ENCODE measurements around the gene LST1. TPM values are rescaled to one million over a fixed set of nuclear protein-coding genes. Genes with fewer than 3 reads are reported as not detected.

Gene LST1
- total and polyA plus RNA-seq, 2 of the 8 experiments (the other 6 are each of a cell fraction or from before 2014, with no cell fraction given) = not detected

DNA sequence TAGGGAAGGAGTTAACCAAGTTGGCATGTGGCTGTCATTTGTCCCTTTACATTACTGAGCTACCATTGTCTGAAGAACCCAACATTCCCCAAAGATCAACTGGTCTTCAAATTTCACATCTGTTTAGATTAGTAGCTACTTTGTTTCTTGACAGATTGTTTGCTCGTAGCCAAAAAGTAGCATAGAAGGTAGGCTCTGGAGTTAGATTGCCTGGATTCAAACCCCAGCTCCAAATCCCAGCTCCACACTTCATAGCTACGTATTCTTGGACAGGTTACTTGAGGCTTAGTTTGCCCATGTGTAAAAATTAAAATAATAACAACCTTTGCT is 37.6 kb upstream of the LST1 start:
- H3K56ac ChIP-seq (replicated peaks; ENCODE audit: insufficient read length, low read depth, low read length) = no peak overlapping the region
- DNase-seq (ENCODE audit: low read depth in 1 of 2, low spot score in 2 of 2) (no peak), FAIRE-seq (no peak)
- no peak overlapping the region for H2BK5ac ChIP-seq (ENCODE audit: low read depth, low read length)
- H2AFZ ChIP-seq (ENCODE audit: low read length) = no peak overlapping the region
- no peak overlapping the region for H4K8ac ChIP-seq (ENCODE audit: extremely low read depth, insufficient read depth, low read length)
- no peak overlapping the region for H2BK20ac ChIP-seq (ENCODE audit: low read length)
- no peak overlapping the region for H4K91ac ChIP-seq (replicated peaks; ENCODE audit: insufficient read length, low read length)
- H2BK120ac ChIP-seq (replicated peaks; ENCODE audit: low read depth, low read length) = no peak overlapping the region
- no peak overlapping the region for H2BK12ac ChIP-seq (ENCODE audit: low read depth, low read length)
- H3K14ac ChIP-seq (ENCODE audit: insufficient read length) = no peak overlapping the region
- H3K36me3 ChIP-seq (ENCODE audit: control insufficient read depth in 2 of 4, insufficient read depth in 4 of 4, low read length in 3 of 4) = peaks cover 0 to 4% (median 3%) of the 10 kb centered on the region in 4 experiments; a peak in 4 of 8 replicates
- ChIA-PET POLR2A (ENCODE audit: partially characterized antibody) (interaction anchor here (0.6 to 18.4 kb wide), 13 partner anchors 8 to 121 kb away, joined by 3 to 428 read pairs (median 4); partner anchors contain the start of genes BAG6, C6orf47, LY6G5B and MCCD1), CTCF (ENCODE audit: partially characterized antibody) (interaction anchor here (0.8 to 24.7 kb wide), 7 partner anchors 16 to 175 kb away, joined by 3 to 613 read pairs (median 3); partner anchors contain the start of genes LST1, LTB, MPIG6B and NCR3)
- H3K79me2 ChIP-seq (ENCODE audit: control insufficient read depth in 1 of 2, insufficient read depth in 2 of 2, low read length in 2 of 2) = peaks cover 0 to 9% of the 10 kb centered on the region in 2 experiments; a peak in 1 of 4 replicates
- H3K4me3 ChIP-seq (ENCODE audit: extremely low read depth in 1 of 4, insufficient read depth in 2 of 4, low read depth in 3 of 4, low read length in 4 of 4) = peak overlapping the region in 1 of 4 experiments; percentile 70; a peak in 1 of 8 replicates
- no peak overlapping the region for H3K9ac ChIP-seq (replicated peaks in 1 of 4; ENCODE audit: extremely low read depth in 1 of 4, low read depth in 3 of 4, low read length in 3 of 4)
- H3K9me3 ChIP-seq (ENCODE audit: insufficient read depth in 2 of 2, low read depth in 1 of 2, low read length in 1 of 2) = no peaks in the 10 kb centered on the region
- H3K18ac ChIP-seq (ENCODE audit: extremely low read depth, low read length) = no peak overlapping the region
- no peak overlapping the region for H2BK15ac ChIP-seq (ENCODE audit: low read length)
- 84% methylated on average over 2 of the region's 2 CpGs; no CpG with 5 or more reads in 1 of the 2 experiments for WGBS, 2 experiments (ENCODE audit: extremely low coverage in 1 of 2, insufficient coverage in 1 of 2, insufficient read length in 1 of 2, insufficient replicate concordance in 2 of 2, low coverage in 1 of 2, low lambda C conversion rate in 2 of 2, missing lambda C conversion rate in 1 of 2)
- H3K23ac ChIP-seq (ENCODE audit: insufficient read length) = no peak overlapping the region
- no peak overlapping the region for H2AK5ac ChIP-seq (ENCODE audit: low read depth, low read length)
- H4K5ac ChIP-seq (ENCODE audit: insufficient read length, low read depth, low read length) = no peak overlapping the region
- peaks cover 2% of the 10 kb centered on the region; the same call in 1 of the 2 replicates for H3K23me2 ChIP-seq (ENCODE audit: low read depth, low read length)
- no peaks in the 10 kb centered on the region for H3K27me3 ChIP-seq (replicated peaks in 1 of 4; ENCODE audit: control insufficient read depth in 3 of 4, extremely low read depth in 1 of 4, insufficient read depth in 3 of 4, low read length in 3 of 4)
- H3K4ac ChIP-seq (replicated peaks; ENCODE audit: insufficient read length, low read depth, low read length) = no peak overlapping the region
- H3K79me1 ChIP-seq (ENCODE audit: low read depth, low read length) = no peaks in the 10 kb centered on the region; the same call in 1 of the 2 replicates
- H4K20me1 ChIP-seq (replicated peaks in 1 of 2; ENCODE audit: control insufficient read depth in 1 of 2, insufficient read depth in 2 of 2, low read length in 2 of 2) = no peaks in the 10 kb centered on the region
- peaks cover 0 to 8% (median 5%) of the 10 kb centered on the region in 4 experiments; a peak in 5 of 7 replicates for H3K4me1 ChIP-seq (replicated peaks in 1 of 4; ENCODE audit: control insufficient read depth in 3 of 4, insufficient read depth in 4 of 4, low read length in 3 of 4)
- H3K4me2 ChIP-seq (ENCODE audit: insufficient read depth in 1 of 2, low read depth in 2 of 2, low read length in 2 of 2) = peak overlapping the region in 1 of 2 experiments; percentile 32; a peak in 1 of 4 replicates
- no peak overlapping the region for H3K27ac ChIP-seq (ENCODE audit: low read depth, low read length)
- TF ChIP-seq KDM5A (IDR thresholded peaks at IDR 0.05; ENCODE audit: low read length) = no peak
- TF ChIP-seq, protein P1, sequence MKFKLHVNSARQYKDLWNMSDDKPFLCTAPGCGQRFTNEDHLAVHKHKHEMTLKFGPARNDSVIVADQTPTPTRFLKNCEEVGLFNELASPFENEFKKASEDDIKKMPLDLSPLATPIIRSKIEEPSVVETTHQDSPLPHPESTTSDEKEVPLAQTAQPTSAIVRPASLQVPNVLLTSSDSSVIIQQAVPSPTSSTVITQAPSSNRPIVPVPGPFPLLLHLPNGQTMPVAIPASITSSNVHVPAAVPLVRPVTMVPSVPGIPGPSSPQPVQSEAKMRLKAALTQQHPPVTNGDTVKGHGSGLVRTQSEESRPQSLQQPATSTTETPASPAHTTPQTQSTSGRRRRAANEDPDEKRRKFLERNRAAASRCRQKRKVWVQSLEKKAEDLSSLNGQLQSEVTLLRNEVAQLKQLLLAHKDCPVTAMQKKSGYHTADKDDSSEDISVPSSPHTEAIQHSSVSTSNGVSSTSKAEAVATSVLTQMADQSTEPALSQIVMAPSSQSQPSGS (IDR thresholded peaks at IDR 0.05; ENCODE audit: low read length) = no peak
- TF ChIP-seq KDM1A (IDR thresholded peaks at IDR 0.05; ENCODE audit: borderline replicate concordance, low read length) = no peak
- TF ChIP-seq JUN (IDR thresholded peaks at IDR 0.05; ENCODE audit: low read depth, low read length) = no peak
- no peak for TF ChIP-seq GTF2F1 (IDR thresholded peaks at IDR 0.05; ENCODE audit: borderline replicate concordance, low read depth, low read length)
- TF ChIP-seq NANOG (IDR thresholded peaks at IDR 0.05; ENCODE audit: insufficient read depth, low read depth, low read length, poor library complexity, severe bottlenecking) = no peak
- TF ChIP-seq CREB1 (IDR thresholded peaks at IDR 0.05) = no peak
- TF ChIP-seq PHF8 (conservative IDR thresholded peaks at IDR 0.05; ENCODE audit: low read depth, low read length) = no peak
- TF ChIP-seq CHD1 (IDR thresholded peaks at IDR 0.05; ENCODE audit: low read depth, low read length) = no peak
- no peak for TF ChIP-seq TEAD4 (IDR thresholded peaks at IDR 0.05; ENCODE audit: low read depth, low read length)
- no peak for TF ChIP-seq GABPA (IDR thresholded peaks at IDR 0.05; ENCODE audit: borderline replicate concordance, insufficient read depth, low read length)
- no peak for TF ChIP-seq JUND (IDR thresholded peaks at IDR 0.05; ENCODE audit: low read length)
